ENCODE results near the gene TBC1D14. TPM values are rescaled to one million over a fixed set of nuclear protein-coding genes. Genes with fewer than 3 reads are reported as not detected.

Gene TBC1D14
- total and polyA plus RNA-seq, 9 of the 15 experiments (the other 6 are each of a cell fraction or from before 2014, with no cell fraction given): 2.1 to 59.6 (median 44.8) TPM

DNA sequence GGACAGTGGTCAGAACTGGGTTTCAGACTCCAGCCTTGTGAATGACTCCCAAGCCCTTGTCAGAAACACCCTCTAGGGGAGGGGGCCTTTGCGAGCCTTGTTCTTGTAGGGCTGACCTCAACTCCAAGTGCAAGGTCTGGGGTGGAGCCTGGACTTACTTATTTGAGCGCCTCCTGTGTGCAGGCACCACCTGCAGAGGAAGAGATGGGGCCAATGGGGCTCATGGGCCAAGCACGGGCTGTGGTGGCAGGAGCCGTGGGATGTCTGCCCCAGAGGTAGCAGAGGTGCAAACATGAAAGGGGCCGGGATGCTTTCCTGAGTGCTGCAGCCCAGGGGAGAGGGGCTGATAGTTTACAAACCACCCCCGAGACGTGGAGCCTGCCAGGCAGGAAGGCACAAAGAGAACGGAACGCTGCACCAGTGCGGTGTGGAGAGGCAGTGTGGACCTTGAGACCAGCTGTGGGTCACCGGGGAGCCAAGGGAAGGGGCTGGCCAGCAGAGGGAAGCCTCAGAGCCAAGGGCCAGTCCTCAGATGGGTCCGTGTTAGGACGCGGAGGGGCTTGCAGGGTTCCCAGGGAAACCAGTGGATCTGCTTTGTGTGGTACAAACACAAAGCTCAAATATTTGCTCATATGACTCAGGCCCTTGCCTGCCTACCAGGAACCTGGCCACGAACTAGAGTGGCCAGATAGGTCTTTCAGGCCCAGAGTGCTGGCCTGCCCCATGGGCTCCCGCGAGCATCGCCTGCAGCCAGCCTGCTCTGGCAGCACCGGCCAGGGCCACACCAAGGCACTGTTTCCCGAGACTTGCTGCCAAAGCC lies 124.8 kb downstream of the TBC1D14 start:
- intact Hi-C loops (cut with micrococcal nuclease) (no loop called here), in situ Hi-C loops (cut with MboI) (no loop called here)
- Histone ChIP-seq H3K27ac (ENCODE audit: extremely low read depth, low read depth, low read length) (no peak overlapping the region), H3K36me3 (ENCODE audit: control insufficient read depth, insufficient read depth, low read length) (peaks cover 40% of the 10 kb centered on the region), H3K27me3 (ENCODE audit: control insufficient read depth in 2 of 2, insufficient read depth in 2 of 2, low read length in 2 of 2) (no peaks in the 10 kb centered on the region), H3K4me2 (ENCODE audit: insufficient read depth, low read length) (no peak overlapping the region), H3K9me1 (ENCODE audit: control insufficient read depth, insufficient read depth, low read length) (peaks cover 3% of the 10 kb centered on the region), H3K9me3 (replicated peaks; ENCODE audit: control insufficient read depth, insufficient read depth, low read depth, low read length) (no peaks in the 10 kb centered on the region), H2AFZ (ENCODE audit: low read depth, low read length) (no peak overlapping the region), H3K79me2 (ENCODE audit: control insufficient read depth, insufficient read depth, low read length) (no peaks in the 10 kb centered on the region), H3K4me1 (replicated peaks in 1 of 2; ENCODE audit: control insufficient read depth in 2 of 2, insufficient read depth in 2 of 2, low read length in 2 of 2) (peaks cover 16 to 35% of the 10 kb centered on the region in 2 experiments), H3K9ac (ENCODE audit: insufficient read depth in 1 of 2, low read depth in 2 of 2, low read length in 2 of 2) (peak overlapping the region in 1 of 2 experiments; percentile 55; a peak in 1 of 4 replicates), H3K4me3 (no peak overlapping the region), H4K20me1 (replicated peaks; ENCODE audit: control insufficient read depth, insufficient read depth, low read length) (no peaks in the 10 kb centered on the region)
- no TSS peak for BruUV-seq (replicated peaks)
- WGBS (ENCODE audit: insufficient coverage, low coverage, missing lambda C conversion rate): 83% methylated on average over 20 of the region's 20 CpGs
- FAIRE-seq: no peak
- ATAC-seq: no peak
- POLR2A ChIA-PET: no interaction called here
- DNase-seq (ENCODE audit: extremely low read depth in 1 of 4, low spot score in 3 of 4): no peak
- CTCF ChIA-PET (ENCODE audit: low intra/inter-chr PET ratio): no interaction called here
- TF ChIP-seq CTCFL (IDR thresholded peaks at IDR 0.05; ENCODE audit: borderline replicate concordance, insufficient read depth, low read depth, low read length, poor library complexity, severe bottlenecking) (no peak), HDAC6 (IDR thresholded peaks at IDR 0.05; ENCODE audit: low read depth, low read length) (no peak), CBFB (CRISPR knock-in tag; IDR thresholded peaks at IDR 0.05) (no peak), RBM22 (IDR thresholded peaks at IDR 0.05; ENCODE audit: low read depth, low read length, poor library complexity, severe bottlenecking) (peak; percentile 79), RBM39 (optimal IDR thresholded peaks at IDR 0.05; ENCODE audit: low read depth, low read length) (no peak), SMARCC2 (IDR thresholded peaks at IDR 0.05; ENCODE audit: low read depth) (no peak), ARNT (IDR thresholded peaks at IDR 0.05) (no peak), MECOM (CRISPR knock-in tag; IDR thresholded peaks at IDR 0.05) (no peak), GABPB1 (CRISPR knock-in tag; IDR thresholded peaks at IDR 0.05) (no peak), GABPA (tag; conservative IDR thresholded peaks at IDR 0.05; ENCODE audit: low read depth) (no peak), TFAP4 (CRISPR knock-in tag; IDR thresholded peaks at IDR 0.05; ENCODE audit: borderline replicate concordance) (0 out of 2 replicates have a peak, but pooled peaks have one; percentile 3)
- TF ChIP-seq, protein P1, sequence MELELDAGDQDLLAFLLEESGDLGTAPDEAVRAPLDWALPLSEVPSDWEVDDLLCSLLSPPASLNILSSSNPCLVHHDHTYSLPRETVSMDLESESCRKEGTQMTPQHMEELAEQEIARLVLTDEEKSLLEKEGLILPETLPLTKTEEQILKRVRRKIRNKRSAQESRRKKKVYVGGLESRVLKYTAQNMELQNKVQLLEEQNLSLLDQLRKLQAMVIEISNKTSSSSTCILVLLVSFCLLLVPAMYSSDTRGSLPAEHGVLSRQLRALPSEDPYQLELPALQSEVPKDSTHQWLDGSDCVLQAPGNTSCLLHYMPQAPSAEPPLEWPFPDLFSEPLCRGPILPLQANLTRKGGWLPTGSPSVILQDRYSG (tag; conservative IDR thresholded peaks at IDR 0.05; ENCODE audit: low read depth): no peak
- TF ChIP-seq, protein P2, sequence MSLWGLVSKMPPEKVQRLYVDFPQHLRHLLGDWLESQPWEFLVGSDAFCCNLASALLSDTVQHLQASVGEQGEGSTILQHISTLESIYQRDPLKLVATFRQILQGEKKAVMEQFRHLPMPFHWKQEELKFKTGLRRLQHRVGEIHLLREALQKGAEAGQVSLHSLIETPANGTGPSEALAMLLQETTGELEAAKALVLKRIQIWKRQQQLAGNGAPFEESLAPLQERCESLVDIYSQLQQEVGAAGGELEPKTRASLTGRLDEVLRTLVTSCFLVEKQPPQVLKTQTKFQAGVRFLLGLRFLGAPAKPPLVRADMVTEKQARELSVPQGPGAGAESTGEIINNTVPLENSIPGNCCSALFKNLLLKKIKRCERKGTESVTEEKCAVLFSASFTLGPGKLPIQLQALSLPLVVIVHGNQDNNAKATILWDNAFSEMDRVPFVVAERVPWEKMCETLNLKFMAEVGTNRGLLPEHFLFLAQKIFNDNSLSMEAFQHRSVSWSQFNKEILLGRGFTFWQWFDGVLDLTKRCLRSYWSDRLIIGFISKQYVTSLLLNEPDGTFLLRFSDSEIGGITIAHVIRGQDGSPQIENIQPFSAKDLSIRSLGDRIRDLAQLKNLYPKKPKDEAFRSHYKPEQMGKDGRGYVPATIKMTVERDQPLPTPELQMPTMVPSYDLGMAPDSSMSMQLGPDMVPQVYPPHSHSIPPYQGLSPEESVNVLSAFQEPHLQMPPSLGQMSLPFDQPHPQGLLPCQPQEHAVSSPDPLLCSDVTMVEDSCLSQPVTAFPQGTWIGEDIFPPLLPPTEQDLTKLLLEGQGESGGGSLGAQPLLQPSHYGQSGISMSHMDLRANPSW (CRISPR knock-in tag; IDR thresholded peaks at IDR 0.05): no peak

Data from K562 (cell line).